ENCODE measurements around the gene HASPIN.

HASPIN gene

DNA sequence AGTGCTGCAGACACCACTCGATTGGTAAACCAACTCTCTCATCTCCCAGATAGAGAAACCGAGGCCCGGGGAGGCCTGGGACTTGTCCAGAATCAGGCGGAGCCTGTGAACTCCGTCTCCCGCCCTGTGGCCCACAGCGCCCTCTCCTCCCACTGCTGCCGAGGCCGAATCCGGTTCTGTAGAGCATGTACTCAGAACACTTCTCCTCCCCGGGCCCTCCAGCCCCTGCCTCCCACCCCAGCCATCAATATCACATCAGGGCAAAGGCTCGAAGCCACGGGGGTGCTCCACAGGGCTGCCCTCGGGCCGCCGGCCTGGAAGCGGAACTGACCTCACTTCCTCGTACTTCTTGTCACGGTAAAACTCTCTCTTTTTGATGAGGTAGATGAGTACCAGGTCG, 42.1 kb upstream of the HASPIN start:
- Histone ChIP-seq H3F3A (ENCODE audit: insufficient read depth, low read length) (no peaks in the 10 kb centered on the region), H3K9me3 (ENCODE audit: low read length) (no peaks in the 10 kb centered on the region), H3K4me2 (ENCODE audit: low read length) (no peak overlapping the region), H3K36me3 (ENCODE audit: insufficient read depth, low read length) (peaks cover 13% of the 10 kb centered on the region; the same call in 1 of the 2 replicates), H3K27ac (ENCODE audit: low read depth, low read length, poor library complexity, severe bottlenecking) (no peak overlapping the region), H3K9ac (ENCODE audit: low read length) (no peak overlapping the region), H3K79me2 (ENCODE audit: insufficient read depth, low read length) (no peaks in the 10 kb centered on the region), H3K9me2 (ENCODE audit: low read depth, low read length) (no peaks in the 10 kb centered on the region), H3K27me3 (ENCODE audit: insufficient read depth, low read length) (no peaks in the 10 kb centered on the region), H3K4me3 (ENCODE audit: low read depth, low read length, poor library complexity, severe bottlenecking) (no peak overlapping the region), H3K4me1 (ENCODE audit: insufficient read depth, low read length, severe bottlenecking) (no peaks in the 10 kb centered on the region), H2AFZ (ENCODE audit: low read length) (no peak overlapping the region), H4K20me1 (ENCODE audit: insufficient read depth, low read length) (no peaks in the 10 kb centered on the region)
- TF ChIP-seq EZH2 (IDR thresholded peaks at IDR 0.05; ENCODE audit: borderline replicate concordance, low read length), result no peak
- no peak for TF ChIP-seq CTCF (IDR thresholded peaks at IDR 0.05; ENCODE audit: low read length)

- Histone ChIP-seq H3K9me2 (ENCODE audit: low read depth, low read length) (no peaks in the 10 kb centered on the region), H3K9ac (ENCODE audit: low read length) (no peak overlapping the region), H3K27ac (ENCODE audit: low read depth, low read length, poor library complexity, severe bottlenecking) (no peak overlapping the region), H2AFZ (ENCODE audit: low read length) (no peak overlapping the region), H3K4me1 (ENCODE audit: insufficient read depth, low read length, severe bottlenecking) (no peaks in the 10 kb centered on the region), H3K4me2 (ENCODE audit: low read length) (no peak overlapping the region), H3K27me3 (ENCODE audit: insufficient read depth, low read length) (no peaks in the 10 kb centered on the region), H3K36me3 (ENCODE audit: insufficient read depth, low read length) (peaks cover 13% of the 10 kb centered on the region; the same call in 1 of the 2 replicates), H4K20me1 (ENCODE audit: insufficient read depth, low read length) (no peaks in the 10 kb centered on the region), H3F3A (ENCODE audit: insufficient read depth, low read length) (no peaks in the 10 kb centered on the region), H3K9me3 (ENCODE audit: low read length) (no peaks in the 10 kb centered on the region), H3K79me2 (ENCODE audit: insufficient read depth, low read length) (no peaks in the 10 kb centered on the region), H3K4me3 (ENCODE audit: low read depth, low read length, poor library complexity, severe bottlenecking) (no peak overlapping the region)
- no peak for TF ChIP-seq CTCF (IDR thresholded peaks at IDR 0.05; ENCODE audit: low read length)
- TF ChIP-seq EZH2 (IDR thresholded peaks at IDR 0.05; ENCODE audit: borderline replicate concordance, low read length), result no peak
Observed at GRCh38 chr17:3682033-3682432, 41.7 kb upstream of the HASPIN start.

GRCh38 chr17:3683054-3683511, 40.6 kb upstream of the HASPIN start:
- no peak overlapping the region for H3K27ac ChIP-seq (ENCODE audit: low read depth, low read length, poor library complexity, severe bottlenecking)
- H3K9ac ChIP-seq (ENCODE audit: low read length), result no peak overlapping the region
- no peaks in the 10 kb centered on the region for H3K27me3 ChIP-seq (ENCODE audit: insufficient read depth, low read length)
- H3K9me2 ChIP-seq (ENCODE audit: low read depth, low read length), result no peaks in the 10 kb centered on the region
- H3K4me2 ChIP-seq (ENCODE audit: low read length), result no peak overlapping the region
- H2AFZ ChIP-seq (ENCODE audit: low read length), result no peak overlapping the region
- H3K79me2 ChIP-seq (ENCODE audit: insufficient read depth, low read length), result no peaks in the 10 kb centered on the region
- H3F3A ChIP-seq (ENCODE audit: insufficient read depth, low read length), result no peaks in the 10 kb centered on the region; the same call in 1 of the 2 replicates
- peaks cover 7% of the 10 kb centered on the region; the same call in 1 of the 2 replicates for H3K36me3 ChIP-seq (ENCODE audit: insufficient read depth, low read length)
- H3K4me3 ChIP-seq (ENCODE audit: low read depth, low read length, poor library complexity, severe bottlenecking), result no peak overlapping the region
- TF ChIP-seq CTCF (IDR thresholded peaks at IDR 0.05; ENCODE audit: low read length), result peak; percentile 97
- TF ChIP-seq EZH2 (IDR thresholded peaks at IDR 0.05; ENCODE audit: borderline replicate concordance, low read length), result no peak
- H4K20me1 ChIP-seq (ENCODE audit: insufficient read depth, low read length), result no peaks in the 10 kb centered on the region
- H3K4me1 ChIP-seq (ENCODE audit: insufficient read depth, low read length, severe bottlenecking), result peaks cover 3% of the 10 kb centered on the region
- no peaks in the 10 kb centered on the region for H3K9me3 ChIP-seq (ENCODE audit: low read length)

Measured in OCI-LY1 (cell line).